Embryonic facial prominence (tissue), 1 donor: ENCODE data around the gene KRTAP5-8.
"Not testable (repeated sequence)": the region's sequence is repeated elsewhere in the genome, so short reads cannot be mapped to it uniquely, and the experiment has no call there.

Experiments
- DNase-seq: peaks from one replicate; pipeline ENCODE4 v3.0.0-alpha.2; 2016; ENCODE audit errors: extremely low spot score

The KRTAP5-8 gene

DNA sequence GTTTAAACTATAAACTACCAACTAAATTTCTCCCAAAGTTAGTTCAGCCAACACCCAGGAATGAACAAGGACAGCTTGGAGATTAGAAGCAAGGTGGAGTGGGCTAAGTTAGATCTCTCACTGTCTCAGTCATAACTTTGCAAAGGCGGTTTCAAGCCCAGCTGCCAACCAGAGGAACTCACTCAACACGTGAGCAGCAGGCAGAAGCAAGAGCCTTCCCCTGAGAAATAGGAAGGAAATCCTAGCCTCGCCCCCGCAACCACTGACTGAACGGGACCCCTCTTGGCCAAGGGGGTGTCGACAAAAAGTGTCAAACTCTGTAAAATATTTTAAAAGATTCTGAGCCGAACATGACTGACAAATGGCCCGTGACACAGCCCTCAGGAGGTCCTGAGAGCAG lies 6.0 kb downstream of the KRTAP5-8 start:
- DNase-seq = no peak

DNA sequence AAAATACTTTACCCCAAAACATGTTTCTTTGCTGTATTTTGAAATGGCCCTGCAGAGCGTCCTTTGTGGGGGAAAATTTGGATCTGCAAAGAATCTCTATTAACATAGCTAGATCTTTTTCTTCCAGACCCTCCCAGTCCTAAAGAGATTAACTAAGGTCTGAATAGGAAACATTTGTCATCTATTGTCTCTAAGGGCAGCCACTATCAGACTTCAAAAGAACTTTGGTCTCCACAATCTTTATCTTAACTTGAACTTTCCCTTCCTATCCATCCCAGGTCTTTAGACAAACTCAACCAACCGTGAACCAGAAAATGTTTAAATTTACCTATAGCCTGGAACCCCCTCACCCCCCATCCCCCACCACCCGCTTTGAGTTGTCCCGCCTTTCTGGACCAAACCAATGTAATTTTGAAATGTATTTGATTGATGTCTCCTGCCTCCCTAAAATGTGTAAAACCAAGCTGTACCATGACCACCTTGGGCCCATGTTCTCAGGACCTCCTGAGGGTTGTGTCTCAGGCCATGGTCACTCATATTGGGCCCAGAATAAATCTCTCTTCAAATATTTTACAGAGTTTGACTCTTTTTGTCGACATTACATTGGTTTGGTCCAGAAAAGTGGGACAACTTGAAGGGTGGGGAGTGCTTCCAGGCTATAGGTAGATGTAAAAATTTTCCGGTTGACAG lies 6.8 kb downstream of the KRTAP5-8 start:
- no peak for DNase-seq

DNA sequence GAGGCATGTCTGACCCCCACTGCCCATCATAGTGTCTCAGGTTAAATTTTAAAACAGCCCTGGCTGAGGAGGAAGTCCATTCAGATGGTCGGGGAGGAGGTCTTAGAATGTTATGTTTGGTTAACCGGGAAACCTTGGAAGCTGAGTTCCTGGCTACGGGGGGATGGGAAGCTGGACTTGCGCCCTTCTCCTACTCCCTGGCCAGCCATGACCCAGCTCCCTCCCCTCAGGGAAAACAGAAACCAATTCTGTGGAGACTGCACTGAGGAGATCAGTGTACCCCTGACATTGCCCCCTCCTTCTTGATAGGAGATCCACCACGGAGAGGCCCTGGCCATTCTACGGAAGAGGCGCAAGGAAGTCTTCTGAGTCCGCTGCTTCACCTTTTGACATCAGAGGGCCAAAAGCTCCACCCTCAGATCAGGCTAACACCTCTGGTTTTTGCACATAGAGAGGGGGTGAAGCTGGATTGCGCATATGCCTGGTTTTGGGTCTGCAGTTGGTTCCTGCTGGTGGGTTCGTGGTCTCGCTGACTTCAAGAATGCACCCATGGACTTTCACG lies 7.7 kb downstream of the KRTAP5-8 start:
- DNase-seq = no peak

DNA sequence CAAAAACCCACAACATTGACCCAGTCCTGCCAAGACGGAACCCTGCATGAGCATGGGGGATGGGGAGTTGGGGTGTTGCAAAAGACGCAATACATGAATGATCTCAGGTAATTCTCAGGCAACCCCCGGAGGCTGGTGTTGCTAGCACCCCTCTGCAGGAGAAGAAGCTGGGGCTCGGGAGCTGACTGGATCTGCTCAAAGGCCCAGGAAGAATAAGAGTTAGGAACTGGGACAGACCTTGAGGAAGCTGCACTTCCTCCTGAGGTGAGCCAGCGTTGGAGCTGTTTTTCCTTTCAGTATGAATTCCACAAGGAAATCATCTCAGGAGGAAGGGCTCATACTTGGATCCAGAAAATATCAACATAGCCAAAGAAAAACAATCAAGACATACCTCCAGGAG lies 10.3 kb downstream of the KRTAP5-8 start, which contains the start of gene KRTAP5-9:
Gene KRTAP5-9 (plus strand): TSS at position 301 of the 400 bp plus-strand sequence. CDS start 238 bp downstream, outside the sequence.
- no peak for DNase-seq

DNA sequence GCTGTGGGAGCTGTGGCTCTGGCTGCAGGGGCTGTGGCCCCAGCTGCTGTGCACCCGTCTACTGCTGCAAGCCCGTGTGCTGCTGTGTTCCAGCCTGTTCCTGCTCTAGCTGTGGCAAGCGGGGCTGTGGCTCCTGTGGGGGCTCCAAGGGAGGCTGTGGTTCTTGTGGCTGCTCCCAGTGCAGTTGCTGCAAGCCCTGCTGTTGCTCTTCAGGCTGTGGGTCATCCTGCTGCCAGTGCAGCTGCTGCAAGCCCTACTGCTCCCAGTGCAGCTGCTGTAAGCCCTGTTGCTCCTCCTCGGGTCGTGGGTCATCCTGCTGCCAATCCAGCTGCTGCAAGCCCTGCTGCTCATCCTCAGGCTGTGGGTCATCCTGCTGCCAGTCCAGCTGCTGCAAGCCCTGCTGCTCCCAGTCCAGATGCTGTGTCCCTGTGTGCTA lies 10.9 kb downstream of the KRTAP5-8 start:
- DNase-seq = no peak

- no peak for DNase-seq
These were observed 13.9 kb downstream of the KRTAP5-8 start for GRCh38 chr11:71551711-71552110.

DNA sequence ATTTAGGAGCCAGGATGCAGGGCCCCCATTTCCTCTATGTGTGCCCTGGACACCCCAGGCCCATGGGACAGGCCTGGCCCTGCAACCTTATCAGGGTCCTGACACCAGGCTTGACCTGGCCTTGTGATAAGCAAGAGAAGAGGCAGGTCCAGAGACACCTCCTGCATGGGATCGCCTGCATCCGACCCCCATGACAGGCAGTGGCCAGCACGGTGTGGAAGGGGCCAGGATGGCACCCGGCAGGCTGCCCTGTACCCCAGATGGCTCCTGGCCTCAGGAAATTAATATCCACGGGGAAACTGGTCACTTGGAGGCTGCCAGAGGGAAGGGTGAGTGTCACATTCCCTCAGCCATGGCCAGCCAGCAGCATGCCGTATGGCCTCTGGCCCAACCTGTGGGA lies 17.2 kb downstream of the KRTAP5-8 start:
- DNase-seq = no peak

- DNase-seq = no peak
These were observed 17.7 kb downstream of the KRTAP5-8 start for GRCh38 chr11:71555508-71555907.

DNA sequence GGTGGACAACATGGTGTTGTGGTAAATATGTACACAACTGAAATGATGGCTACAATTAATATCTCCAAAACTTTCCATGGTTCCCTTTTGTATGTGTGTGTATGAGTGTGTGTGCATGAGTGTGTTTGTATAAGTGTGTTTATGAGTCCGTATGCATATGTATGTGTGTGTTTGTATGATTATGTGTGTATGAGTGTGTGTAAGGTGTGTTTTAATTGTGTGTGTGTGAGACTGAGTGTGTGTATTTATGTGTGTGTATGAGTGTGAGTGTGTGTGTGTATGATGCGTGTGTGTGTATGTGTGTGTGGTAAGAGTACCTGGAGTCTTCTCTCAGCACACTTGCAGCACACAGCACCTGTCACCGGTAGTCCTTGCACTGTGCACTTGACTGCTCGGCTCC lies 18.2 kb downstream of the KRTAP5-8 start:
- DNase-seq = no peak

GRCh38 chr11:71557257-71557656 lies 19.4 kb downstream of the KRTAP5-8 start:
- no peak for DNase-seq

DNA sequence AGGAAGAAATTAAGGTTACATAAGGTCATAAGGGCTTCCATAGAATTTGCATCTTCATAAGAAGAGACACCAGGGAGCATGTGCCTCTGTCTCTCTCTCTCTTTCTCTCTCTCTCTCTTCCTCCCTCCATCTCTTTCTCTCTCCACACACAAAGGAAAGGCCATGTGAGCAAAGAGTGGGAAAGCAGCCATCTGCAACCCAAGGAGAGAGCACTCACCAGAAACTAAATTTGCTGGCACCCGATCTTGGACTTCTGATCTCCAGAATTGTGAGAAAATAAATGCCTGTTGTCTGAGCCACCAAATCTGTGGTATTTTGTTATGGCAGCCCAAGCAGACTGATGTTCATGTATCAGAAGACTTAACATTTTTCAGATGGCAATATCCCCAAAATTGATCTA lies 21.2 kb downstream of the KRTAP5-8 start:
- no peak for DNase-seq

DNA sequence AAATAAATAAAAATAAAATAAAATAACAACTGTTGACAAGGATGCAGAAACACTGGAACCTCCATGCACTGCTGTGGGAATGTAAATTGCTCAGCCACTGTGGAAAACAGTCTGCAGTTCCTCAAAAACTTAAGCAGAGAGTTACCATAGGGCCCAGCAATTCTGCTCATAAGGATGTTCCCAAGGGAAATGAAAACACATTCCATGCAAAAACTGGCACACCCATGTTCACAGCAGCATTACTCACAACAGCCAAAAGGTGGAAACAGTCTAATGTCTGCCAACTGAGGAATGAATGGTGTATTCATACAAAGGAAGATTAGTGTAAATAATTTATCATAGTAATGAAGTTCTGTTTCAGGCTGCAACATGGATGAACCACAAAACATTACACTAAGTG lies 24.3 kb downstream of the KRTAP5-8 start:
- DNase-seq = no peak

- no peak for DNase-seq
These were observed 25.6 kb downstream of the KRTAP5-8 start for GRCh38 chr11:71563406-71563805.

DNA sequence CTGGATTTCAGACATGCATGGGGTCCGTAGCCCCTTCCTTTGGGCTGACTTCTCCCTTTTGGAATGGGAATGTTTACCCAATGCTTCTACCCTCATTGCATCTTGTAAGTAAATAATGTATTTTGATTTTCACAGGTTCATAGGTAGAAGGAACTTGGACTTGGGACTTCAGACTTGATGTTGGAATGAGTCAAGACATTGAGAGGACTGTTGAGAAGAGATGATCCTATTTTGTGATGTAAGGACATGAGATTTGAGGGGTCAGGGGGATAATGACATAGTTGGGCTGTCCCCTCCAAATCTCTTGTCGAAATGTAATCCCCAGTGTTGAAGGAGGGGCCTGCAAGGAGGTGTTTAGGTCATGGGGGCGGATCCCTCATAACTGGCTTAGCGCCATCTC lies 26.6 kb downstream of the KRTAP5-8 start:
- DNase-seq = no peak

DNA sequence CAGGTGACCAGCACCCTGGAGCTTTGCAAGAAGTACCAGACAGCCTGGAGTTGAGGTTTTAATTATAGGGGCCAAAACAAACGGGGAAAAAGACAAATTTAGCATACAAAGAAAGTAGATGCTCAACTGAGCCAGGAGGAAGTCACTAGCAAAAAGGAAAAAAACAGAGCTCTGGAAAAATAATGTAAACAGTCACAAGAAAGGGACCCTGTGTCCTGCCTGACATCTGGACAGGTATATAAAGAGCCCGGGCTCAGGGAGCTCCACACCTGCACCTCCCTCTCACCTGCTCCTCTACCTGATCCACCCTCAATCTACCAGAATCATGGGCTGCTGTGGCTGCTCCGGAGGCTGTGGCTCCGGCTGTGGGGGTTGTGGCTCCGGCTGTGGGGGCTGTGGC lies 27.4 kb downstream of the KRTAP5-8 start, which contains the start of gene KRTAP5-10:
Gene KRTAP5-10 (plus strand): TSS at position 301 of the 400 bp plus-strand sequence. CDS start 25 bp downstream, at position 326.
- DNase-seq = no peak

- no peak for DNase-seq
These were observed 28.3 kb downstream of the KRTAP5-8 start for GRCh38 chr11:71566081-71566620.

DNA sequence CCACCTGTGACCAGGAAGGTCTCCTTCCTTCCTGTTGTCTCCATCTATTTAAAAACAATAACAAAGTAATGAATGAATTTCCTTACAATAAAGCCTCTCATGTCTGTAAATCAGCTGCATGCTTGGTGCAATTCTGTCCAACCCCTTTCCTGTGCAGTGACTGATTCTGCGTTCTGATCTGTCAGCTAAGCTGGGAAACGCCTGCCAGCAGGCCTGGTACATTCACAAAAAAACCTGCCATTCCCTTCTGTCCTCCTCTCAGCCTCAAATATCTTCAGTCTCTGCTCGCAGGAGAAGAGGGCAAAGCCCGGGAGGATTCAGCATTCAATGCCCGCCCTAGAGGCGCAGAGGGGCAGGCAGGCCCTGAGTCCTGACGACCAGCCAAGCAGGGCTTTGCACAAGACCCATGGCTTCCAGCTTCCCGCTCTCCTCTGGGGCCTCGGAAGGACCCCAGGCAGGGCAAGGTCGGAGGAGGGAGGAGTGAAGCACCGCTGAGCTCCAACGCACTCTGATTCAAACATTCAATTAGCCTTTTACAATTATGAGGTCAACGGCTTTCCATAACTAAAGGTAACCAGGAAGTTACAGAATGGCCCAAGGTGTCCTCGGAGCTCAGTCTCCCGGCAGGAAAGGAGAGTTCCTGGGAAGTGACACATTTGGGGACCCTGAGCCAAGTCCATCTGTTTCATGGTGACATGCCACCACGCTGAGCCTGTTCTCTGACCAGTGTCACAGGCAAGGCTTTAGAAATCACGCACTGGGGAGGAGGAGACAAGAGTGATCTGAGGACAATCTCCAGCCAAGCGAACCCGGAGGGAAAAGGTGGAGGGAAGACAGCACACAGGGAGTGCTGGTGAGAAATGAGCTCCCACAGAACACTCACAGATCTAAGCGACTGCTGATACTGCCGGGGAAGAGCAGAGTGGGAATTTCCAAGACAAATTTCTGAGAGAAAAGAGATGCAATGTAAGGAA lies 29.1 kb downstream of the KRTAP5-8 start:
- not testable (repeated sequence) for DNase-seq

- DNase-seq = not testable (repeated sequence)
These were observed 29.8 kb downstream of the KRTAP5-8 start for GRCh38 chr11:71567633-71568032.

DNA sequence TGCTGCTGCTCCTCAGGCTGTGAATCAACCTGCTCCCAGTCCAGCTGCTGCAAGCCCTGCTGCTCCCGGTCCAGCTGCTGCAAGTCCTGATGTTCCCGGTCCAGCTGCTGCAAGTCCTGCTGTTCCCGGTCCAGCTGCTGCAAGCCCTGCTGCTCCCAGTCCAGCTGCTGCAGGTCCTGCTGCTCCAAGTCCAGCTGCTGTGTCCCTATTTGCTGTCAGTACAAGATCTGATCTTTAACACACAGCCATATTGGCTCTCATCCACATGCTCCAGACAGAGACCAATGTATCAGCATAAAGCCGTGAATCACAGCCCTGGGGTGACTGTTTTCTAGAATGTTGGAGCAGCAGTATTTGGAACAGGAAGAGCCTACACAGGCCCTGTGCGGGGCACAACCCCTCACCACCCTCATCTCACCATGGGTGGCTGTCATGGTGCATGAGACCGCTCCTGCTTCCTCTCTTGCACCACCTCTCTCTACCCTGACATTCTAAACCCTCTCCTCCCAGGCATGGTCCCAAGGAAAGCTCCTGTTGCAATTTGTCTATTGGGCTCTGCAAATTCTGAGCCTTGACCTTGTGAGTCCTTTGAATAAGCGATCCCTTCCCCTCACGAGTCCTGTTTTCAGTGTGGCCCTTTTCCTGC lies 31.0 kb downstream of the KRTAP5-8 start:
- no peak for DNase-seq

GRCh38 chr11:71571101-71571850 lies 33.5 kb downstream of the KRTAP5-8 start:
- not testable (repeated sequence) for DNase-seq

DNA sequence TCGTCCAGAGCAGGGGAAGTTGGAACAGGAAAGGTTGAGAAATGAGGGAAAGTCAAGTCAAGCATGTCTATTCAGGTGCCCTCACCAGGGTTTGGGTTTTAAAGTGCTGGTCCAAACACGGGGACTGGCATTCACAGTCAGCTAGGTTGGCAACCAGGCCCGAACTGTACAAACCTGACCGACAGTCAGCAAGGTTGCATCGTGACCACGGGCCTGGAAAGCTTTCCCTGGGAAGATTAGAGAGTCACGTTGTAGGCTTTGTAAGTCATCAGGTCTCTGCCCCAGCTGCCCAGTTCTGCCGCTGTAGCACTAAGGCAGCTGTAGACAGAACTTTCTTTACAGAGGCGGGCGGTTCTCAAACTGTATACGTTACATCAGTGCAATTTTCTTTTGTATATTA lies 35.0 kb downstream of the KRTAP5-8 start:
- DNase-seq = no peak
